C4-2B (cell line): ENCODE results near the gene PPARG.
"Not testable (repeated sequence)": the region's sequence is repeated elsewhere in the genome, so short reads cannot be mapped to it uniquely, and the experiment has no call there.

Source experiments
- H3K27ac ChIP-seq: fragments of 450-650 bp; 2 replicates; pipeline ENCODE4 v1.5.1; 2017
- CTCF ChIP-seq: fragments of 450-650 bp; conservative IDR thresholded peaks from 2 replicates; pipeline ENCODE4 v1.5.1; 2017; ENCODE audit warnings: mild to moderate bottlenecking
- ZFX ChIP-seq: fragments of 450-650 bp; IDR thresholded peaks from 2 replicates; pipeline ENCODE4 v1.6.1; 2017

Gene PPARG

GRCh38 chr3:12268049-12268735, 20.7 kb upstream of the PPARG start:
- TF ChIP-seq CTCF (no peak), ZFX (no peak)

GRCh38 chr3:12270976-12271375, 17.9 kb upstream of the PPARG start:
- TF ChIP-seq ZFX (no peak), CTCF (no peak)
- no peak overlapping the region for H3K27ac ChIP-seq

More at GRCh38 chr3:12268049-12268735, 20.7 kb upstream of the PPARG start:
- H3K27ac ChIP-seq = no peak overlapping the region

GRCh38 chr3:12273045-12273695, 15.7 kb upstream of the PPARG start:
- no peak for TF ChIP-seq CTCF
- TF ChIP-seq ZFX = no peak
- no peak overlapping the region for H3K27ac ChIP-seq

GRCh38 chr3:12275974-12276650, 12.8 kb upstream of the PPARG start:
- H3K27ac ChIP-seq = no peak overlapping the region
- TF ChIP-seq ZFX = no peak
- TF ChIP-seq CTCF = no peak

GRCh38 chr3:12276827-12277226, 12.0 kb upstream of the PPARG start:
- H3K27ac ChIP-seq = not testable (repeated sequence)

GRCh38 chr3:12278566-12278965, 10.3 kb upstream of the PPARG start:
- TF ChIP-seq ZFX (no peak), CTCF (no peak)
- no peak overlapping the region for H3K27ac ChIP-seq

GRCh38 chr3:12279591-12280326, 9.1 kb upstream of the PPARG start:
- no peak overlapping the region for H3K27ac ChIP-seq
- no peak for TF ChIP-seq ZFX
- TF ChIP-seq CTCF = no peak
